ENCODE measurements around the gene NUTM2F. TPM values are rescaled to one million over a fixed set of nuclear protein-coding genes. Genes with fewer than 3 reads are reported as not detected.
"Not testable (repeated sequence)": the region's sequence is repeated elsewhere in the genome, so short reads cannot be mapped to it uniquely, and the experiment has no call there.

NUTM2F gene
- not detected for polyA plus RNA-seq (2013, experiment 1 of 2; ENCODE audit: insufficient read length)
- not detected for polyA plus RNA-seq (2013, experiment 2 of 2; ENCODE audit: insufficient read length)

GRCh38 chr9:94328544-94328943 is at the start of gene NUTM2F:
NUTM2F (minus strand) TSS chr9:94328644; CDS start chr9:94328623, 21 bp downstream.
- not testable (repeated sequence) for DNase-seq

- DNase-seq: peak; percentile 0
These were observed 46.8 kb upstream of the NUTM2F start for GRCh38 chr9:94375197-94375596.

- DNase-seq: peak; percentile 90
These were observed 46.0 kb upstream of the NUTM2F start for GRCh38 chr9:94374176-94375056.

GRCh38 chr9:94373779-94374175 is 45.3 kb upstream of the NUTM2F start:
- not testable (repeated sequence) for DNase-seq

- DNase-seq: not testable (repeated sequence)
These were observed 41.8 kb upstream of the NUTM2F start for GRCh38 chr9:94370266-94370665.

GRCh38 chr9:94364093-94364614 is 35.7 kb upstream of the NUTM2F start:
- not testable (repeated sequence) for DNase-seq

GRCh38 chr9:94357158-94357557 is 28.7 kb upstream of the NUTM2F start:
- not testable (repeated sequence) for DNase-seq

GRCh38 chr9:94351901-94352723 is 23.7 kb upstream of the NUTM2F start:
- not testable (repeated sequence) for DNase-seq

- DNase-seq: not testable (repeated sequence)
These were observed 20.3 kb upstream of the NUTM2F start for GRCh38 chr9:94348754-94349153.

- not testable (repeated sequence) for DNase-seq
These were observed 19.0 kb upstream of the NUTM2F start for GRCh38 chr9:94347451-94347850.

- not testable (repeated sequence) for DNase-seq
These were observed 13.3 kb upstream of the NUTM2F start for GRCh38 chr9:94341703-94342102.

- DNase-seq: not testable (repeated sequence)
These were observed 12.3 kb upstream of the NUTM2F start for GRCh38 chr9:94340750-94341149.

GRCh38 chr9:94339657-94340056 is 11.2 kb upstream of the NUTM2F start:
- not testable (repeated sequence) for DNase-seq

GRCh38 chr9:94338723-94339122 is 10.3 kb upstream of the NUTM2F start:
- not testable (repeated sequence) for DNase-seq

- not testable (repeated sequence) for DNase-seq
These were observed 8.0 kb upstream of the NUTM2F start for GRCh38 chr9:94336445-94336844.

GRCh38 chr9:94325583-94325982 is 2.9 kb downstream of the NUTM2F start:
- not testable (repeated sequence) for DNase-seq

- not testable (repeated sequence) for DNase-seq
These were observed 5.2 kb downstream of the NUTM2F start for GRCh38 chr9:94323153-94323798.

- not testable (repeated sequence) for DNase-seq
These were observed 6.0 kb downstream of the NUTM2F start for GRCh38 chr9:94322342-94322940.

- not testable (repeated sequence) for DNase-seq
These were observed 10.3 kb downstream of the NUTM2F start for GRCh38 chr9:94317949-94318657.

GRCh38 chr9:94316236-94316635 is 12.2 kb downstream of the NUTM2F start:
- not testable (repeated sequence) for DNase-seq
